ENCODE data around the gene RUFY3.

RUFY3 gene

GRCh38 chr4:70787496-70787895, 65.7 kb downstream of the RUFY3 start:
- ChIA-PET CTCF (no interaction called here), POLR2A (ENCODE audit: low non-redundant PET) (no interaction called here)
- no peak for DNase-seq (ENCODE audit: low spot score)
- H3K27ac ChIP-seq = no peak overlapping the region
- TF ChIP-seq, protein P1, sequence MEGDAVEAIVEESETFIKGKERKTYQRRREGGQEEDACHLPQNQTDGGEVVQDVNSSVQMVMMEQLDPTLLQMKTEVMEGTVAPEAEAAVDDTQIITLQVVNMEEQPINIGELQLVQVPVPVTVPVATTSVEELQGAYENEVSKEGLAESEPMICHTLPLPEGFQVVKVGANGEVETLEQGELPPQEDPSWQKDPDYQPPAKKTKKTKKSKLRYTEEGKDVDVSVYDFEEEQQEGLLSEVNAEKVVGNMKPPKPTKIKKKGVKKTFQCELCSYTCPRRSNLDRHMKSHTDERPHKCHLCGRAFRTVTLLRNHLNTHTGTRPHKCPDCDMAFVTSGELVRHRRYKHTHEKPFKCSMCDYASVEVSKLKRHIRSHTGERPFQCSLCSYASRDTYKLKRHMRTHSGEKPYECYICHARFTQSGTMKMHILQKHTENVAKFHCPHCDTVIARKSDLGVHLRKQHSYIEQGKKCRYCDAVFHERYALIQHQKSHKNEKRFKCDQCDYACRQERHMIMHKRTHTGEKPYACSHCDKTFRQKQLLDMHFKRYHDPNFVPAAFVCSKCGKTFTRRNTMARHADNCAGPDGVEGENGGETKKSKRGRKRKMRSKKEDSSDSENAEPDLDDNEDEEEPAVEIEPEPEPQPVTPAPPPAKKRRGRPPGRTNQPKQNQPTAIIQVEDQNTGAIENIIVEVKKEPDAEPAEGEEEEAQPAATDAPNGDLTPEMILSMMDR (conservative IDR thresholded peaks at IDR 0.05; ENCODE audit: low read depth) = no peak

GRCh38 chr4:70788733-70789132, 67.0 kb downstream of the RUFY3 start:
- CTCF ChIA-PET = no interaction called here
- no peak for DNase-seq (ENCODE audit: low spot score)
- TF ChIP-seq, protein P1 (conservative IDR thresholded peaks at IDR 0.05; ENCODE audit: low read depth) = no peak
- POLR2A ChIA-PET (ENCODE audit: low non-redundant PET) = no interaction called here
- H3K27ac ChIP-seq = no peak overlapping the region

DNA sequence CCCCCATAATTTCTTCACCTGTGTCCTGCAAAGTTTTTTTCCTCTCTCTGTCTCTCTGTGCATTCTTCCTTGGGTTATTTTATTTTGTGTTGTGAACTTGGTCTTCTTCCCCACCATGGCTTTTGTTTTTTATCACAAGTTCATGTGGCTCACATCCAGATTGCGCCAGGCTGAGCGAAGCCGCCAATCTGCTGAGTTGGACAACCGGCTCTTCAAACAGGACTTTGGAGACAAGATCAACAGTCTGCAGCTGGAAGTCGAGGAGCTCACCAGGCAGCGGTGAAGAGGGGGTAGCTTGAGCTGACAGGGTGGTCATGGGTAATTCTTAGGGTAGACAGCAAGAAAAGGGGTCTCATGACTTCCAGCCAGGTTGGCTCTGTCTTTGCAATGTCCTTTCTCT, 71.9 kb downstream of the RUFY3 start:
- ChIA-PET POLR2A (ENCODE audit: low non-redundant PET) (no interaction called here), CTCF (no interaction called here)
- H3K27ac ChIP-seq = no peak overlapping the region
- TF ChIP-seq, protein P1 (conservative IDR thresholded peaks at IDR 0.05; ENCODE audit: low read depth) = no peak
- no peak for DNase-seq (ENCODE audit: low spot score)

DNA sequence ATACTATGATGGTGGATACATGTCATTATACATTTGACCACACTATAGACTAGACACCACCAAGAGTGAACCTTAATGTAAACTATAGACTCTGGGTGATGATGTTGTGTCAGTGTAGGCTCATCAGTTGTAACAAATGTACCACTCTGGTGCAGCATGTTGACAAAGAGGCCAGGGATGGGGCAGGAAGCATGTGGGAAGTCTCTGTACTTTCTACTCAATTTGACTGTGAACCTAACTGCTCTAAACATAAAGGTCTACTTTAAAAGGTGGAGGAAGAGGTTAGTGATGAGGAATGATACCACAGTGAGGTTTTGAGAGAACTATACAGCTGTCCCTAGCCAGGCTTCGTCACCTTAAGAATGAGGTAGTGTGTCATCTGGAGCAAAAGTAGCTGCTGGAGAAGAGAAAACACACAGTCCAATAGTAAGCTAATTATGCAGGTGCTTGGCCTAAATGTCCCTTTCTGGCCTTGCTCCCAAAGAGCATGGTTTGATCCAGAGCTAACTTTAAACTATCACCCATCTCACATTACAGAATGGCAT, 79.6 kb downstream of the RUFY3 start:
- CTCF ChIA-PET = no interaction called here
- TF ChIP-seq, protein P1 (conservative IDR thresholded peaks at IDR 0.05; ENCODE audit: low read depth) = no peak
- no peak for DNase-seq (ENCODE audit: low spot score)
- POLR2A ChIA-PET (ENCODE audit: low non-redundant PET) = no interaction called here
- no peak overlapping the region for H3K27ac ChIP-seq

- DNase-seq (ENCODE audit: low spot score) = no peak
- POLR2A ChIA-PET (ENCODE audit: low non-redundant PET) = no interaction called here
- CTCF ChIA-PET = no interaction called here
- H3K27ac ChIP-seq = no peak overlapping the region
- TF ChIP-seq, protein P1 (conservative IDR thresholded peaks at IDR 0.05; ENCODE audit: low read depth) = no peak
Measured at GRCh38 chr4:70802928-70803580, 81.3 kb downstream of the RUFY3 start.

DNA sequence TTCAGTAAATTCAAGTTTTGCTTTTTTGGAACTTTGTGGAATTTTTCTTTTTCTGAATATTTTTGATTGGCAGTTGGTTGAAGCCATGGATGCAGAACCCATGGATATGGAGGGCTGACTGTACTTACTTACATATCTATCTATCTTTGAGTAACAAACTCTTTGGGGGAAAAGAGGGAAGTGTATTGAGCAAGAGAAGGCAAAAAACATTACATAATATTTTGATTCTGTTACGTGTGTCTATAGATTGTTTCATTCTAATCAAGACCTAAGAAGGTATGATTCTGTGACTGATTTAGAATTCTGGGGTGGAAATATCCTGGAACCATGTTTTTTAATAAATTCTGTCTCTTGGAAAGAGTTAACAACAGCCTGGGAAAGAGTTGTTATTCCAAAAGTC, 86.4 kb downstream of the RUFY3 start:
- ChIA-PET POLR2A (ENCODE audit: low non-redundant PET) (no interaction called here), CTCF (no interaction called here)
- DNase-seq (ENCODE audit: low spot score) = no peak
- H3K27ac ChIP-seq = no peak overlapping the region
- TF ChIP-seq, protein P1 (conservative IDR thresholded peaks at IDR 0.05; ENCODE audit: low read depth) = no peak
